HEK293 (cell line): ENCODE measurements around the gene PCGF1.

Experiments
- CTCF ChIA-PET: fragments of 350-600 bp; formaldehyde crosslinking; extraction: SDS; loops from one replicate; lab custom pipeline; 2021; ENCODE audit warnings: antibody characterized with exemption; lab: Yijun Ruan, JAX
- POLR2A ChIA-PET: fragments of 300-600 bp; formaldehyde crosslinking; extraction: SDS; loops from one replicate; lab custom pipeline; 2020; ENCODE audit warnings: antibody characterized with exemption, inconsistent platforms; lab: Yijun Ruan, JAX
- H3K27ac ChIP-seq: fragments of 200-500 bp; sonication (Bioruptor generic); 2 replicates; pipeline ENCODE4 v1.5.1; 2014; ENCODE audit warnings: low read depth, low read length, control low read depth, inconsistent platforms; ENCODE audit errors: extremely low read depth
- H3K36me3 ChIP-seq, 2 experiments: fragments of 200-500 bp in 1 of 2; sonication (Bioruptor generic) in 1 of 2; 1 replicate in 1 of 2; 2 replicates in 1 of 2; pipeline ENCODE4 v1.5.1; 2014 to 2017; ENCODE audit warnings: inconsistent platforms in 2 of 2, low read length in 2 of 2; ENCODE audit not compliant: control insufficient read depth in 2 of 2, insufficient read depth in 1 of 2
- H3K4me1 ChIP-seq: fragments of 200-500 bp; sonication (Bioruptor generic); 2 replicates; pipeline ENCODE4 v1.5.1; 2014; ENCODE audit warnings: mild to moderate bottlenecking, low read length, inconsistent platforms; ENCODE audit not compliant: control insufficient read depth, insufficient read depth
- H3K4me3 ChIP-seq: 2 replicates; pipeline ENCODE4 v1.5.1; 2011; ENCODE audit warnings: low read depth, mild to moderate bottlenecking, control low read depth, low read length, moderate library complexity
- H3K9me3 ChIP-seq: fragments of 200-500 bp; sonication (Bioruptor generic); 2 replicates; pipeline ENCODE4 v1.5.1; 2014; ENCODE audit warnings: low read depth, low read length, inconsistent platforms; ENCODE audit not compliant: control insufficient read depth, insufficient read depth
- GLIS2 ChIP-seq: fragments of 450-650 bp; formaldehyde crosslinking; IDR thresholded peaks from 2 replicates; pipeline ENCODE4 v1.5.1; 2016; ENCODE audit warnings: missing biosample characterization, missing genetic modification characterization
- MYNN ChIP-seq: fragments of 450-650 bp; formaldehyde crosslinking; IDR thresholded peaks from 2 replicates; pipeline ENCODE4 v1.5.1; 2016; ENCODE audit warnings: missing biosample characterization, missing genetic modification characterization, borderline replicate concordance
- SP2 ChIP-seq: fragments of 450-650 bp; formaldehyde crosslinking; IDR thresholded peaks from 2 replicates; pipeline ENCODE4 v1.5.1; 2016; ENCODE audit warnings: missing biosample characterization, missing genetic modification characterization
- ZBTB17 ChIP-seq: fragments of 450-650 bp; formaldehyde crosslinking; IDR thresholded peaks from 2 replicates; pipeline ENCODE4 v1.5.1; 2016; ENCODE audit warnings: missing biosample characterization, missing genetic modification characterization
- ZBTB48 ChIP-seq: fragments of 450-650 bp; formaldehyde crosslinking; IDR thresholded peaks from 2 replicates; pipeline ENCODE4 v1.5.1; 2016; ENCODE audit warnings: missing biosample characterization, missing genetic modification characterization
- ZNF148 ChIP-seq: fragments of 450-650 bp; formaldehyde crosslinking; IDR thresholded peaks from 2 replicates; pipeline ENCODE4 v1.5.0; 2017; ENCODE audit warnings: missing biosample characterization, missing genetic modification characterization, borderline replicate concordance
- ZNF174 ChIP-seq: fragments of 450-650 bp; formaldehyde crosslinking; IDR thresholded peaks from 2 replicates; pipeline ENCODE4 v1.5.0; 2017; ENCODE audit warnings: missing biosample characterization, mild to moderate bottlenecking, missing genetic modification characterization
- ZNF18 ChIP-seq: fragments of 450-650 bp; formaldehyde crosslinking; IDR thresholded peaks from 2 replicates; pipeline ENCODE4 v1.5.1; 2016; ENCODE audit warnings: missing biosample characterization, missing genetic modification characterization
- ZNF202 ChIP-seq: fragments of 450-650 bp; formaldehyde crosslinking; IDR thresholded peaks from 2 replicates; pipeline ENCODE4 v1.5.1; 2016; ENCODE audit warnings: missing biosample characterization, missing genetic modification characterization, borderline replicate concordance
- ZNF239 ChIP-seq: fragments of 450-650 bp; formaldehyde crosslinking; IDR thresholded peaks from 2 replicates; pipeline ENCODE4 v1.5.1; 2016; ENCODE audit warnings: missing biosample characterization, missing genetic modification characterization
- ZNF335 ChIP-seq: fragments of 450-650 bp; formaldehyde crosslinking; conservative IDR thresholded peaks from 2 replicates; pipeline ENCODE4 v1.5.1; 2016; ENCODE audit warnings: missing biosample characterization, missing genetic modification characterization
- ZNF354C ChIP-seq: fragments of 450-650 bp; formaldehyde crosslinking; IDR thresholded peaks from 2 replicates; pipeline ENCODE4 v1.5.1; 2016; ENCODE audit warnings: missing biosample characterization, missing genetic modification characterization, low read depth, borderline replicate concordance
- ZNF362 ChIP-seq: fragments of 450-650 bp; formaldehyde crosslinking; IDR thresholded peaks from 2 replicates; pipeline ENCODE4 v1.5.1; 2016; ENCODE audit warnings: missing biosample characterization, missing genetic modification characterization
- ZNF37A ChIP-seq: fragments of 450-650 bp; IDR thresholded peaks from 2 replicates; pipeline ENCODE4 v1.5.1; 2018; ENCODE audit warnings: missing biosample characterization, missing genetic modification characterization
- ZNF423 ChIP-seq: fragments of 450-650 bp; formaldehyde crosslinking; IDR thresholded peaks from 2 replicates; pipeline ENCODE4 v1.5.1; 2016; ENCODE audit warnings: missing biosample characterization, missing genetic modification characterization
- ZNF48 ChIP-seq: fragments of 450-650 bp; formaldehyde crosslinking; IDR thresholded peaks from 2 replicates; pipeline ENCODE4 v1.5.1; 2016; ENCODE audit warnings: missing biosample characterization, missing genetic modification characterization
- ZNF501 ChIP-seq: fragments of 450-650 bp; formaldehyde crosslinking; IDR thresholded peaks from 2 replicates; pipeline ENCODE4 v1.5.1; 2016; ENCODE audit warnings: missing biosample characterization, missing genetic modification characterization
- ZNF623 ChIP-seq: fragments of 450-650 bp; formaldehyde crosslinking; IDR thresholded peaks from 2 replicates; pipeline ENCODE4 v1.5.1; 2016; ENCODE audit warnings: missing biosample characterization, missing genetic modification characterization
- ZNF747 ChIP-seq: fragments of 450-650 bp; formaldehyde crosslinking; IDR thresholded peaks from 2 replicates; pipeline ENCODE4 v1.5.1; 2016; ENCODE audit warnings: missing biosample characterization, missing genetic modification characterization
- ZNF837 ChIP-seq: fragments of 450-650 bp; formaldehyde crosslinking; IDR thresholded peaks from 2 replicates; pipeline ENCODE4 v1.5.1; 2016; ENCODE audit warnings: missing biosample characterization, missing genetic modification characterization
- ZSCAN4 ChIP-seq: fragments of 450-650 bp; formaldehyde crosslinking; IDR thresholded peaks from 2 replicates; pipeline ENCODE4 v1.5.1; 2017; ENCODE audit warnings: missing biosample characterization, missing genetic modification characterization
- TF ChIP-seq, protein P1 (sequence below): fragments of 450-650 bp; formaldehyde crosslinking; IDR thresholded peaks from 2 replicates; pipeline ENCODE4 v1.5.1; 2017; ENCODE audit warnings: missing biosample characterization, missing genetic modification characterization
- TF ChIP-seq, protein P2 (sequence below): IDR thresholded peaks from 2 replicates; pipeline ENCODE4 v1.6.1; 2011; ENCODE audit warnings: mild to moderate bottlenecking, low read depth, low read length, borderline replicate concordance
- TF ChIP-seq, protein P3 (sequence below): fragments of 450-650 bp; formaldehyde crosslinking; IDR thresholded peaks from 2 replicates; pipeline ENCODE4 v1.5.1; 2016; ENCODE audit warnings: missing biosample characterization, missing genetic modification characterization

Gene PCGF1

GRCh38 chr2:74457549-74458131 lies 49.9 kb downstream of the PCGF1 start (continued):
- TF ChIP-seq ZNF148 (tag by site-specific recombination) (no peak), ZBTB17 (tag by site-specific recombination) (peak; percentile 81; the same call in 1 of the 2 replicates), ZNF354C (tag by site-specific recombination) (no peak)

DNA sequence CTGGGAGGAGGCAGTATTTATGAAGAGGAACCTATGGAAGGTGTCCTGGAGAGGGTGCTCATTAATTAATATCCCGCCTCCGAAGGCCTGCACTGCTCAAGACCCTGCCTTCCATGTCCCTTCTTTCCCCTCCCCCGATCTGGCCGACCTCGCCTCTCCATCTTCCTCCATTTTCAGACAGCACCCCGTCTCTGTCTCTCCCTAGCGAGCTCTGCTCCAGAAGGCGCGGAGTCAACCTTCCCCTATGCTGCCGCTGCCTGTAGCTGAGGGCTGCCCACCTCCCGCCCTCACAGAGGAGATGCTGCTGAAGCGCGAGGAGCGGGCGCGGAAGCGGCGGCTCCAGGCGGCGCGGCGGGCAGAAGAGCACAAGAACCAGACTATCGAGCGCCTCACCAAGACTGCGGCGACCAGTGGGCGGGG lies 50.4 kb downstream of the PCGF1 start:
- ChIA-PET POLR2A (interaction anchor here (0.7 to 3.8 kb wide), 12 partner anchors 8 to 1223 kb away, joined by 3 to 37 read pairs (median 3); partner anchors contain the start of genes CCDC142, CCT7, MOGS and PCGF1), CTCF (interaction anchor here (0.6 to 1.6 kb wide), 7 partner anchors 10 to 122 kb away, joined by 3 to 6 read pairs (median 4); partner anchors contain the start of genes CCDC142 and TTC31)
- Histone ChIP-seq H3K27ac (peak overlapping the region; percentile 96), H3K36me3 (peaks cover 0 to 23% of the 10 kb centered on the region in 2 experiments; a peak in 1 of 3 replicates), H3K4me1 (peaks cover 5% of the 10 kb centered on the region), H3K9me3 (no peaks in the 10 kb centered on the region), H3K4me3 (peak overlapping the region; percentile 60)
- TF ChIP-seq, protein P1, sequence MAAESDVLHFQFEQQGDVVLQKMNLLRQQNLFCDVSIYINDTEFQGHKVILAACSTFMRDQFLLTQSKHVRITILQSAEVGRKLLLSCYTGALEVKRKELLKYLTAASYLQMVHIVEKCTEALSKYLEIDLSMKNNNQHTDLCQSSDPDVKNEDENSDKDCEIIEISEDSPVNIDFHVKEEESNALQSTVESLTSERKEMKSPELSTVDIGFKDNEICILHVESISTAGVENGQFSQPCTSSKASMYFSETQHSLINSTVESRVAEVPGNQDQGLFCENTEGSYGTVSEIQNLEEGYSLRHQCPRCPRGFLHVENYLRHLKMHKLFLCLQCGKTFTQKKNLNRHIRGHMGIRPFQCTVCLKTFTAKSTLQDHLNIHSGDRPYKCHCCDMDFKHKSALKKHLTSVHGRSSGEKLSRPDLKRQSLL (tag by site-specific recombination), result 0 out of 2 replicates have a peak, but pooled peaks have one; percentile 49
- TF ChIP-seq ZNF362 (tag by site-specific recombination), result no peak
- TF ChIP-seq ZNF48 (tag by site-specific recombination), result no peak
- TF ChIP-seq ZNF623 (tag by site-specific recombination), result no peak
- TF ChIP-seq ZNF423 (tag by site-specific recombination), result no peak
- no peak for TF ChIP-seq ZNF37A (tag by site-specific recombination)
- no peak for TF ChIP-seq MYNN (tag by site-specific recombination)
- TF ChIP-seq, protein P2, sequence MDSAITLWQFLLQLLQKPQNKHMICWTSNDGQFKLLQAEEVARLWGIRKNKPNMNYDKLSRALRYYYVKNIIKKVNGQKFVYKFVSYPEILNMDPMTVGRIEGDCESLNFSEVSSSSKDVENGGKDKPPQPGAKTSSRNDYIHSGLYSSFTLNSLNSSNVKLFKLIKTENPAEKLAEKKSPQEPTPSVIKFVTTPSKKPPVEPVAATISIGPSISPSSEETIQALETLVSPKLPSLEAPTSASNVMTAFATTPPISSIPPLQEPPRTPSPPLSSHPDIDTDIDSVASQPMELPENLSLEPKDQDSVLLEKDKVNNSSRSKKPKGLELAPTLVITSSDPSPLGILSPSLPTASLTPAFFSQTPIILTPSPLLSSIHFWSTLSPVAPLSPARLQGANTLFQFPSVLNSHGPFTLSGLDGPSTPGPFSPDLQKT, result no peak
- no peak for TF ChIP-seq ZNF747 (tag by site-specific recombination)
- no peak for TF ChIP-seq ZNF202 (tag by site-specific recombination)
- TF ChIP-seq ZNF18, result no peak
- TF ChIP-seq ZNF837 (tag by site-specific recombination), result no peak
- TF ChIP-seq ZNF174 (tag by site-specific recombination), result no peak
- no peak for TF ChIP-seq ZNF239 (tag by site-specific recombination)
- peak; percentile 86 for TF ChIP-seq ZNF335
- TF ChIP-seq, protein P3, sequence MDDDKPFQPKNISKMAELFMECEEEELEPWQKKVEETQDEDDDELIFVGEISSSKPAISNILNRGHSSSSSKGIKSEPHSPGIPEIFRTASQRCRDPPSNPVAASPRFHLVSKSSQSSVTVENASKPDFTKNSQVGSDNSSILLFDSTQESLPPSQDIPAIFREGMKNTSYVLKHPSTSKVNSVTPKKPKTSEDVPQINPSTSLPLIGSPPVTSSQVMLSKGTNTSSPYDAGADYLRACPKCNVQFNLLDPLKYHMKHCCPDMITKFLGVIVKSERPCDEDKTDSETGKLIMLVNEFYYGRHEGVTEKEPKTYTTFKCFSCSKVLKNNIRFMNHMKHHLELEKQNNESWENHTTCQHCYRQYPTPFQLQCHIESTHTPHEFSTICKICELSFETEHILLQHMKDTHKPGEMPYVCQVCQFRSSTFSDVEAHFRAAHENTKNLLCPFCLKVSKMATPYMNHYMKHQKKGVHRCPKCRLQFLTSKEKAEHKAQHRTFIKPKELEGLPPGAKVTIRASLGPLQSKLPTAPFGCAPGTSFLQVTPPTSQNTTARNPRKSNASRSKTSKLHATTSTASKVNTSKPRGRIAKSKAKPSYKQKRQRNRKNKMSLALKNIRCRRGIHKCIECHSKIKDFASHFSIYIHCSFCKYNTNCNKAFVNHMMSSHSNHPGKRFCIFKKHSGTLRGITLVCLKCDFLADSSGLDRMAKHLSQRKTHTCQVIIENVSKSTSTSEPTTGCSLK (tag by site-specific recombination), result no peak
- TF ChIP-seq ZBTB48 (tag by site-specific recombination), result no peak
- no peak for TF ChIP-seq GLIS2
- no peak for TF ChIP-seq ZSCAN4 (tag by site-specific recombination)
- TF ChIP-seq ZNF501 (tag by site-specific recombination), result no peak
- peak; percentile 67 for TF ChIP-seq SP2 (tag by site-specific recombination)
